HCT116 (cell line): ENCODE results near the gene ADAMTS13. TPM values are rescaled to one million over a fixed set of nuclear protein-coding genes. Genes with fewer than 3 reads are reported as not detected.

ENCODE experiments used
- ATAC-seq: fragments of 200-7000 bp; cut with Tn5 transposase; 2 replicates; pipeline ENCODE4 v1.9.1; 2020; ENCODE audit warnings: mild to moderate bottlenecking, moderate library complexity
- BruUV-seq: library from RNA; stranded (reverse); fragments of 400-500 nt; replicated peaks from 2 replicates; lab custom pipeline; 2021; lab: Mats Ljungman, UMichigan
- CTCF ChIA-PET: fragments of 300-600 bp; sonication (Branson Sonifier 250); formaldehyde crosslinking; loops from one replicate; lab custom pipeline; 2021; ENCODE audit warnings: antibody characterized with exemption; lab: Charles Lee
- POLR2A ChIA-PET: fragments of 300-600, 350-600 bp; sonication (Branson Sonifier 250); formaldehyde crosslinking; loops from one replicate; lab custom pipeline; 2021; ENCODE audit warnings: antibody characterized with exemption; lab: Charles Lee
- RAD21 ChIA-PET, 2 experiments: fragments of 300-600 bp; sonication (Branson Sonifier 250); formaldehyde crosslinking; loops; one replicate each; lab custom pipeline; 2023; ENCODE audit warnings: low total read pairs in 2 of 2; ENCODE audit not compliant: uncharacterized antibody in 2 of 2, unreplicated experiment in 2 of 2, low non-redundant PET in 1 of 2; lab: Charles Lee
- DNase-seq: peaks from one replicate; pipeline ENCODE4 v3.0.0-alpha.2; 2010; ENCODE audit warnings: low read depth, low spot score
- H2AFZ ChIP-seq: fragments of 200-600 bp; shearing (Covaris generic), sonication (generic); 2 replicates; pipeline ENCODE4 v1.6.1; 2017; ENCODE audit warnings: low read depth, mixed run types, mixed read lengths, antibody characterized with exemption, low read length; ENCODE audit not compliant: poor library complexity, severe bottlenecking
- H3K27ac ChIP-seq: 2 replicates; pipeline ENCODE4 v1.5.1; 2012; ENCODE audit warnings: low read depth, low read length
- H3K27me3 ChIP-seq: fragments of 200-600 bp; sonication (generic); 2 replicates; pipeline ENCODE4 v1.6.1; 2016; ENCODE audit warnings: mixed run types, low read length, mixed read lengths; ENCODE audit not compliant: insufficient read depth
- H3K36me3 ChIP-seq, 2 experiments: fragments of 200-500 bp in 1 of 2; fragments of 200-600 bp in 1 of 2; sonication (Bioruptor generic) in 1 of 2; sonication (generic) in 1 of 2; 2 replicates each; pipeline versions ENCODE4 v1.5.1 to v1.6.1; 2014 to 2016; ENCODE audit warnings: low read length in 2 of 2, inconsistent platforms in 1 of 2, mixed read lengths in 1 of 2, mixed run types in 1 of 2; ENCODE audit not compliant: insufficient read depth in 2 of 2, control insufficient read depth in 1 of 2
- H3K4me1 ChIP-seq, 2 experiments: fragments of 200-600 bp in 1 of 2; sonication (generic) in 1 of 2; 2 replicates each; pipeline versions ENCODE4 v1.5.1 to v1.6.1; 2012 to 2017; ENCODE audit warnings: low read length in 2 of 2, inconsistent platforms in 1 of 2, mild to moderate bottlenecking in 1 of 2, mixed read lengths in 1 of 2, mixed run types in 1 of 2, moderate library complexity in 1 of 2; ENCODE audit not compliant: insufficient read depth in 2 of 2, control insufficient read depth in 1 of 2
- H3K4me2 ChIP-seq: fragments of 200-600 bp; sonication (generic); 2 replicates; pipeline ENCODE4 v1.6.1; 2017; ENCODE audit warnings: mixed run types, low read length, mixed read lengths
- H3K4me3 ChIP-seq, 2 experiments: fragments of 200-600 bp in 1 of 2; sonication (generic) in 1 of 2; replicated peaks in 1 of 2; 2 replicates each; pipeline ENCODE4 v1.5.1; 2011 to 2016; ENCODE audit warnings: low read length in 2 of 2, control low read depth in 1 of 2, low read depth in 1 of 2, mild to moderate bottlenecking in 1 of 2, mixed read lengths in 1 of 2, mixed run types in 1 of 2
- H3K79me2 ChIP-seq: fragments of 200-600 bp; sonication (generic); 2 replicates; pipeline ENCODE4 v1.6.1; 2017; ENCODE audit warnings: mild to moderate bottlenecking, mixed run types, low read length, moderate library complexity, mixed read lengths; ENCODE audit not compliant: insufficient read depth
- H3K9ac ChIP-seq: fragments of 200-600 bp; sonication (generic); 2 replicates; pipeline ENCODE4 v1.6.1; 2016; ENCODE audit warnings: low read length, mixed read lengths
- H3K9me2 ChIP-seq: fragments of 200-600 bp; sonication (generic), shearing (Covaris generic); 2 replicates; pipeline ENCODE4 v1.6.1; 2017; ENCODE audit warnings: mixed run types, mild to moderate bottlenecking, moderate library complexity; ENCODE audit not compliant: insufficient read depth
- H3K9me3 ChIP-seq, 2 experiments: fragments of 200-500 bp in 1 of 2; fragments of 200-600 bp in 1 of 2; sonication (Bioruptor generic) in 1 of 2; sonication (generic) in 1 of 2; 2 replicates each; pipeline ENCODE4 v1.6.1; 2014 to 2017; ENCODE audit warnings: low read length in 2 of 2, mixed read lengths in 2 of 2, inconsistent platforms in 1 of 2, low read depth in 1 of 2, mild to moderate bottlenecking in 1 of 2, mixed run types in 1 of 2, moderate library complexity in 1 of 2; ENCODE audit not compliant: control insufficient read depth in 1 of 2, insufficient read depth in 1 of 2
- H4K20me1 ChIP-seq: fragments of 200-600 bp; sonication (generic), shearing (Covaris generic); 2 replicates; pipeline ENCODE4 v1.6.1; 2017; ENCODE audit warnings: mixed run types, mild to moderate bottlenecking, moderate library complexity; ENCODE audit not compliant: insufficient read depth
- EGR1 ChIP-seq: IDR thresholded peaks from 2 replicates; pipeline ENCODE4 v1.6.1; 2012; ENCODE audit warnings: low read depth
- ELF1 ChIP-seq: IDR thresholded peaks from 2 replicates; pipeline ENCODE4 v1.6.1; 2012; ENCODE audit warnings: low read depth, borderline replicate concordance
- EZH2 ChIP-seq: fragments of 200-600 bp; sonication (generic); IDR thresholded peaks from 2 replicates; pipeline ENCODE4 v1.6.1; 2017; ENCODE audit warnings: antibody characterized with exemption, mixed run types
- EZH2phosphoT487 ChIP-seq: fragments of 200-600 bp; IDR thresholded peaks from 2 replicates; pipeline ENCODE4 v1.6.1; 2018; ENCODE audit warnings: antibody characterized with exemption, borderline replicate concordance
- POLR2A ChIP-seq: IDR thresholded peaks from 2 replicates; pipeline ENCODE4 v1.7.0; 2011; ENCODE audit warnings: borderline replicate concordance; ENCODE audit not compliant: insufficient read depth, insufficient read length; ENCODE audit errors: extremely low read depth
- POLR2AphosphoS5 ChIP-seq: IDR thresholded peaks from 2 replicates; pipeline ENCODE4 v1.6.1; 2011; ENCODE audit warnings: mild to moderate bottlenecking, low read depth, low read length, moderate library complexity
- RAD21 ChIP-seq: IDR thresholded peaks from 2 replicates; pipeline ENCODE4 v1.6.1; 2012; ENCODE audit warnings: low read depth, mild to moderate bottlenecking
- REST ChIP-seq: IDR thresholded peaks from 2 replicates; pipeline ENCODE4 v1.6.1; 2012; ENCODE audit warnings: low read depth
- SRF ChIP-seq: IDR thresholded peaks from 2 replicates; pipeline ENCODE4 v1.6.1; 2012; ENCODE audit warnings: low read depth
- TCF7L2 ChIP-seq: IDR thresholded peaks from 2 replicates; pipeline ENCODE4 v1.7.0; 2011; ENCODE audit warnings: borderline replicate concordance, inconsistent platforms; ENCODE audit not compliant: insufficient read depth, insufficient read length; ENCODE audit errors: extremely low read depth
- ZBTB33 ChIP-seq: IDR thresholded peaks from 2 replicates; pipeline ENCODE4 v1.6.1; 2011; ENCODE audit warnings: mild to moderate bottlenecking, low read length, moderate library complexity; ENCODE audit not compliant: insufficient replicate concordance; ENCODE audit errors: extremely low read depth
- ZFX ChIP-seq: fragments of 450-650 bp; IDR thresholded peaks from 2 replicates; pipeline ENCODE4 v1.6.1; 2017
- intact Hi-C: fragments of 100-400 bp; cut with micrococcal nuclease; formaldehyde crosslinking; loops from 2 replicates; pipeline ENCODE4 v1.10.0; 2022
- total RNA-seq: library from RNA; stranded (reverse); gene quantifications from one replicate; pipeline ENCODE4 v1.2.1, GENCODE V29; 2021; ENCODE audit not compliant: unreplicated experiment
- TF ChIP-seq, protein P1 (sequence below), 3 experiments: fragments of 200-600 bp in 1 of 3; sonication (generic) in 1 of 3; IDR thresholded peaks in 2 of 3; conservative IDR thresholded peaks in 1 of 3; 2 replicates each; pipeline ENCODE4 v1.5.1; 2012 to 2017; ENCODE audit warnings: low read depth in 2 of 3, low read length in 2 of 3, antibody characterized with exemption in 1 of 3, borderline replicate concordance in 1 of 3, control low read depth in 1 of 3, mild to moderate bottlenecking in 1 of 3, mixed read lengths in 1 of 3, mixed run types in 1 of 3, moderate library complexity in 1 of 3; ENCODE audit not compliant: insufficient read depth in 1 of 3

Gene ADAMTS13
- total RNA-seq, 1 experiment from 2014 or later = 9.2 TPM

DNA sequence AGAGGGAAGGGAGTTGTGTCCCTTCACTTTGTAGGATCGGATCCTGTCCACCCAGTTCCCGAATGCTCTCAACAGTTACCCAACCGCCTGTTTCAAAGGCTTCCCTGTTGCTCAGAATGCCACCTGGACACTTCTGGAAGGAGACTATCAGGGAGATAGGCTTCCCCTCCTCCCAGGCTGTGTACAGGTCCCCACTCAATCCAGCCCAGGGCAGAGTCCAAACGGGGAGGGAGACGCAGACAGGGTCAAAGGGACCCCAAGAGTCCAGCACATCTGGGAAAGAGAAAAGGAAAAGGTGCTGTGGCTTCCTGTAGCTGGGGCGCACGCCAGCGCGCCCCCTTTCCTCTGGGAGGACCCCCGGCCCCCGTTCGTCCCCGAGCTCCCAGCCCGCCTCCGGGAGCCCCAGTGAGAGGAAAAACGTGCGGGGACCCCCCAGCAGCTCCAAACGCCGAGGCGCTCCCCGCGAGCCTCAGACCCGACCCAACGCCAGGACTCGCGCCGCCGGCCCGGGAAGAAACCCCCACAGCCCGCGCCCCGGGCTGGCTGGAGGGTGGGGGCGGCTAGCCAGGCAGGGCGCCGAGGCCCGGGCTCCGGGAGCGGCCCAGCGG, 46.9 kb upstream of the ADAMTS13 start (continued):
- TF ChIP-seq, protein P1, sequence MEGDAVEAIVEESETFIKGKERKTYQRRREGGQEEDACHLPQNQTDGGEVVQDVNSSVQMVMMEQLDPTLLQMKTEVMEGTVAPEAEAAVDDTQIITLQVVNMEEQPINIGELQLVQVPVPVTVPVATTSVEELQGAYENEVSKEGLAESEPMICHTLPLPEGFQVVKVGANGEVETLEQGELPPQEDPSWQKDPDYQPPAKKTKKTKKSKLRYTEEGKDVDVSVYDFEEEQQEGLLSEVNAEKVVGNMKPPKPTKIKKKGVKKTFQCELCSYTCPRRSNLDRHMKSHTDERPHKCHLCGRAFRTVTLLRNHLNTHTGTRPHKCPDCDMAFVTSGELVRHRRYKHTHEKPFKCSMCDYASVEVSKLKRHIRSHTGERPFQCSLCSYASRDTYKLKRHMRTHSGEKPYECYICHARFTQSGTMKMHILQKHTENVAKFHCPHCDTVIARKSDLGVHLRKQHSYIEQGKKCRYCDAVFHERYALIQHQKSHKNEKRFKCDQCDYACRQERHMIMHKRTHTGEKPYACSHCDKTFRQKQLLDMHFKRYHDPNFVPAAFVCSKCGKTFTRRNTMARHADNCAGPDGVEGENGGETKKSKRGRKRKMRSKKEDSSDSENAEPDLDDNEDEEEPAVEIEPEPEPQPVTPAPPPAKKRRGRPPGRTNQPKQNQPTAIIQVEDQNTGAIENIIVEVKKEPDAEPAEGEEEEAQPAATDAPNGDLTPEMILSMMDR (IDR thresholded peaks at IDR 0.05 in 2 of 3, conservative IDR thresholded peaks at IDR 0.05 in 1 of 3; ENCODE audit: borderline replicate concordance in 1 of 3, insufficient read depth in 1 of 3, low read depth in 2 of 3, low read length in 2 of 3) = no peak
- TF ChIP-seq ZBTB33 = no peak
- no peak for TF ChIP-seq POLR2A
- TF ChIP-seq, all 23 proteins: peak for 0

- H3K36me3 ChIP-seq = peaks cover 6 to 14% of the 10 kb centered on the region in 2 experiments; a peak in 3 of 4 replicates
- ChIA-PET POLR2A (interaction anchor here (1.7 to 2.7 kb wide), 2 partner anchors 20 to 28 kb away, joined by 7 to 15 read pairs; partner anchors contain the start of genes MED22, RPL7A, SURF1 and SURF2), CTCF (no interaction called here), RAD21 (no interaction called here)
- H3K4me2 ChIP-seq = peak within 1 kb of the TSS; percentile 76
- H3K9me3 ChIP-seq = no peaks in the 10 kb centered on the region
- no peaks in the 10 kb centered on the region for H3K9me2 ChIP-seq
- no peak within 1 kb of the TSS for H2AFZ ChIP-seq
- intact Hi-C loops = no loop called here
- H3K4me1 ChIP-seq = peaks cover 21 to 29% of the 10 kb centered on the region in 2 experiments
- no TSS peak for BruUV-seq
- H3K27me3 ChIP-seq = no peaks in the 10 kb centered on the region
- peak within 1 kb of the TSS; percentile 59 to 95 for H3K4me3 ChIP-seq
- peaks cover 49% of the 10 kb centered on the region for H3K79me2 ChIP-seq
- peak within 1 kb of the TSS; percentile 91 for H3K27ac ChIP-seq
- peak within 1 kb of the TSS; percentile 94 for H3K9ac ChIP-seq
- ATAC-seq (peak; percentile 93), DNase-seq (peak; percentile 90)
- H4K20me1 ChIP-seq = 0 out of 2 replicates have a peak, but pooled peaks cover 9% of the 10 kb centered on the region
- TF ChIP-seq ZFX = peak; percentile 98
- peak; percentile 45; the same call in 1 of the 2 replicates for TF ChIP-seq SRF
- peak; percentile 76 for TF ChIP-seq POLR2A
- TF ChIP-seq ELF1 = no peak
- peak; percentile 95 for TF ChIP-seq TCF7L2
- TF ChIP-seq REST = no peak
- no peak for TF ChIP-seq EGR1
- no peak for TF ChIP-seq EZH2phosphoT487
- no peak for TF ChIP-seq EZH2
- TF ChIP-seq POLR2AphosphoS5 = peak; percentile 94
- no peak for TF ChIP-seq RAD21
Observed at GRCh38 chr9:133375724-133376654, 46.2 kb upstream of the ADAMTS13 start, which contains the start of the genes STKLD1 and SURF4. TSS of gene STKLD1 (plus strand) at chr9:133376366. CDS start at chr9:133376474, 108 bp downstream. TSS of gene SURF4 (minus strand) at chr9:133376060. CDS start at chr9:133375969, 91 bp downstream.
